Lung (tissue), 12 donors: ENCODE measurements around the gene TMEM131L. TPM values are rescaled to one million over a fixed set of nuclear protein-coding genes. Genes with fewer than 3 reads are reported as not detected.

Source experiments
- ATAC-seq: fragments of 200-7000 bp; cut with Tn5 transposase; one replicate; pipeline ENCODE4 v1.9.1; 2020; ENCODE audit warnings: moderate number of reproducible peaks; ENCODE audit not compliant: insufficient read depth, low FRiP score
- DNase-seq, 3 donors: peaks; one replicate each; pipeline ENCODE4 v3.0.0-alpha.2; 2013 to 2017
- H3K27ac ChIP-seq, 2 donors: one replicate each; pipeline ENCODE4 v1.5.1; 2013; ENCODE audit warnings: mild to moderate bottlenecking in 2 of 2, moderate library complexity in 2 of 2, control low read depth in 1 of 2, inconsistent platforms in 1 of 2, low read depth in 1 of 2, low read length in 1 of 2
- H3K27me3 ChIP-seq, 3 donors: one replicate each; pipeline ENCODE4 v1.5.1; 2013; ENCODE audit warnings: low read length in 2 of 3; ENCODE audit not compliant: control insufficient read depth in 3 of 3, insufficient read depth in 3 of 3
- H3K36me3 ChIP-seq, 4 donors: one replicate each; pipeline ENCODE4 v1.5.1; 2013; ENCODE audit warnings: low read length in 4 of 4, mild to moderate bottlenecking in 1 of 4, moderate library complexity in 1 of 4; ENCODE audit not compliant: control insufficient read depth in 4 of 4, insufficient read depth in 4 of 4
- H3K4me1 ChIP-seq, 5 donors: one replicate each; pipeline ENCODE4 v1.5.1; 2013; ENCODE audit warnings: low read length in 5 of 5, mild to moderate bottlenecking in 2 of 5, moderate library complexity in 1 of 5; ENCODE audit not compliant: control insufficient read depth in 5 of 5, insufficient read depth in 5 of 5
- H3K4me3 ChIP-seq: one replicate; pipeline ENCODE4 v1.5.1; 2013; ENCODE audit warnings: mild to moderate bottlenecking, control low read depth, moderate library complexity
- H3K9ac ChIP-seq, 2 donors: one replicate each; pipeline ENCODE4 v1.5.1; 2013; ENCODE audit warnings: low read length in 2 of 2, control low read depth in 1 of 2; ENCODE audit not compliant: insufficient read depth in 1 of 2
- H3K9me3 ChIP-seq, 4 donors: one replicate each; pipeline ENCODE4 v1.5.1; 2013; ENCODE audit warnings: low read length in 3 of 4, mild to moderate bottlenecking in 1 of 4, moderate library complexity in 1 of 4; ENCODE audit not compliant: control insufficient read depth in 4 of 4, insufficient read depth in 3 of 4
- CTCF ChIP-seq: IDR thresholded peaks from 2 replicates; pipeline ENCODE4 v1.5.1; 2012; ENCODE audit warnings: mild to moderate bottlenecking; ENCODE audit errors: control extremely low read depth, extremely low read depth
- WGBS, 2 donors: extraction: QIAGEN DNeasy Blood & Tissue Kit; methylation state at CpG; one replicate each; pipeline ENCODE4 v1.1.7; 2013; 5-methylcytosine and 5-hydroxymethylcytosine counted together
- polyA plus RNA-seq, 2 donors: library from polyadenylated mRNA; stranded (reverse); fragments of 200-250 nt; gene quantifications; one replicate each; pipeline ENCODE4 v1.2.1, GENCODE V29; 2013
- total RNA-seq, 2 donors: library from RNA; depleted of rRNA in 1 of 2; stranded (reverse); fragments of >200 nt in 1 of 2; gene quantifications; one replicate each; pipeline ENCODE4 v1.2.1, GENCODE V29; 2014 to 2021
- donor health status: control.
- donor health status: control.
- donor health status: Bipolar disorder and iron deficiency.
- donor health status: healthy.
- donor health status: DM: yes; HTN: yes; CAD: no.

TMEM131L gene
- total and polyA plus RNA-seq, 4 donors, result 2.9 to 40.6 (median 11.8) TPM

GRCh38 chr4:153476829-153477574 is 10.8 kb downstream of the TMEM131L start:
- Histone ChIP-seq H3K36me3 (peaks cover 3 to 11% (median 6%) of the 10 kb centered on the region in 4 donors), H3K27ac (no peak overlapping the region), H3K9me3 (no peaks in the 10 kb centered on the region), H3K27me3 (no peaks in the 10 kb centered on the region), H3K4me1 (peaks cover 0 to 9% (median 3%) of the 10 kb centered on the region in 5 donors), H3K9ac (no peak overlapping the region), H3K4me3 (no peak overlapping the region)
- DNase-seq (no peak), ATAC-seq (no peak)
- TF ChIP-seq CTCF, result no peak
- 88 to 92% methylated on average over 8 of the region's 8 CpGs for WGBS, 2 donors

- peak in 2 of 3 donors; percentile 54 to 62 for DNase-seq
- Histone ChIP-seq H3K27me3 (no peaks in the 10 kb centered on the region), H3K9ac (peak overlapping the region in 1 of 2 donors; percentile 3), H3K36me3 (peaks cover 3 to 9% (median 6%) of the 10 kb centered on the region in 4 donors), H3K9me3 (no peaks in the 10 kb centered on the region), H3K27ac (no peak overlapping the region), H3K4me1 (peaks cover 0 to 17% (median 4%) of the 10 kb centered on the region in 5 donors), H3K4me3 (no peak overlapping the region)
- ATAC-seq, result no peak
- TF ChIP-seq CTCF, result no peak
- WGBS, 2 donors, result 58 to 62% methylated on average over 3 of the region's 3 CpGs
Observed at GRCh38 chr4:153479101-153479500, 12.9 kb downstream of the TMEM131L start.

- Histone ChIP-seq H3K9me3 (no peaks in the 10 kb centered on the region), H3K36me3 (peaks cover 0 to 2% (median under 1%) of the 10 kb centered on the region in 4 donors), H3K9ac (no peak overlapping the region), H3K4me1 (peaks cover 0 to 18% (median 3%) of the 10 kb centered on the region in 5 donors), H3K27me3 (no peaks in the 10 kb centered on the region), H3K27ac (peak overlapping the region in 1 of 2 donors; percentile 6), H3K4me3 (no peak overlapping the region)
- ATAC-seq (no peak), DNase-seq (no peak)
- 81 to 84% methylated on average over 5 of the region's 5 CpGs for WGBS, 2 donors
- TF ChIP-seq CTCF, result no peak
Observed at GRCh38 chr4:153480704-153481103, 14.5 kb downstream of the TMEM131L start.
